CD4-positive, CD25-positive, alpha-beta regulatory T cell (primary cell): ENCODE data around the gene PPP1R14C. TPM values are rescaled to one million over a fixed set of nuclear protein-coding genes. Genes with fewer than 3 reads are reported as not detected.

Experiments used
- ATAC-seq, 2 donors: fragments of 150-1000 bp; cut with Tn5 transposase; one replicate each; pipeline ENCODE4 v1.10.0; 2021; ENCODE audit warnings: low read depth in 2 of 2, moderate number of reproducible peaks in 2 of 2, moderate library complexity in 1 of 2
- DNase-seq, 3 donors: peaks; one replicate each; pipeline versions ENCODE4 v3.0.0 to v3.0.0-alpha.2; 2012 to 2022; ENCODE audit warnings: mixed read lengths in 1 of 3
- H3K27ac ChIP-seq: one replicate; pipeline ENCODE4 v1.7.0; 2013; ENCODE audit warnings: mild to moderate bottlenecking, low read length; ENCODE audit not compliant: insufficient read depth, poor library complexity, severe bottlenecking
- H3K27me3 ChIP-seq: one replicate; pipeline ENCODE4 v1.7.0; 2013; ENCODE audit warnings: low read length; ENCODE audit not compliant: control insufficient read depth, insufficient read depth
- H3K36me3 ChIP-seq: one replicate; pipeline ENCODE4 v1.7.0; 2013; ENCODE audit warnings: mild to moderate bottlenecking, low read length, moderate library complexity; ENCODE audit not compliant: control insufficient read depth, insufficient read depth
- H3K4me1 ChIP-seq: 2 replicates; pipeline ENCODE4 v1.7.0; 2013; ENCODE audit warnings: mild to moderate bottlenecking, low read length; ENCODE audit not compliant: insufficient read depth, control insufficient read depth, poor library complexity, severe bottlenecking
- H3K4me3 ChIP-seq: one replicate; pipeline ENCODE4 v1.7.0; 2013; ENCODE audit warnings: low read depth, mild to moderate bottlenecking, low read length, moderate library complexity
- H3K9me3 ChIP-seq, 2 experiments: 1 replicate in 1 of 2; 2 replicates in 1 of 2; pipeline ENCODE4 v1.7.0; 2013; ENCODE audit warnings: low read length in 2 of 2, mild to moderate bottlenecking in 1 of 2, moderate library complexity in 1 of 2; ENCODE audit not compliant: control insufficient read depth in 2 of 2
- H3K27ac Mint-ChIP-seq, 3 donors: one replicate each; pipeline ENCODE4 v1.8.0; 2020 to 2022; ENCODE audit warnings: mild to moderate bottlenecking in 3 of 3, mixed read lengths in 3 of 3, moderate library complexity in 2 of 3
- H3K27me3 Mint-ChIP-seq: one replicate; pipeline ENCODE4 v1.8.0; 2022; ENCODE audit warnings: mild to moderate bottlenecking, mixed read lengths
- H3K36me3 Mint-ChIP-seq: one replicate; pipeline ENCODE4 v1.8.0; 2020; ENCODE audit warnings: mixed read lengths
- H3K4me1 Mint-ChIP-seq, 4 donors: one replicate each; pipeline ENCODE4 v1.8.0; 2020 to 2022; ENCODE audit warnings: mixed read lengths in 4 of 4, mild to moderate bottlenecking in 1 of 4
- H3K4me3 Mint-ChIP-seq, 4 donors: one replicate each; pipeline ENCODE4 v1.8.0; 2020 to 2022; ENCODE audit warnings: mild to moderate bottlenecking in 4 of 4, mixed read lengths in 4 of 4, moderate library complexity in 3 of 4
- H3K9me3 Mint-ChIP-seq, 7 donors: one replicate each; pipeline ENCODE4 v1.8.0; 2020 to 2022; ENCODE audit warnings: mixed read lengths in 7 of 7, mild to moderate bottlenecking in 3 of 7, moderate library complexity in 2 of 7
- polyA plus RNA-seq, 4 donors: library from polyadenylated mRNA; unstranded; fragments of 300-500 nt; fragmentation: Illumina TruSeq; gene quantifications; one replicate each; pipeline ENCODE4 v1.2.3, GENCODE V29; 2021
- total RNA-seq: library from RNA; stranded (reverse); gene quantifications from one replicate; pipeline ENCODE4 v1.2.3, GENCODE V29; 2022

PPP1R14C gene
- total and polyA plus RNA-seq, 5 donors from 2014 or later: not detected

GRCh38 chr6:150273457-150274309, 130.8 kb downstream of the PPP1R14C start:
- H3K36me3 Mint-ChIP-seq: no peaks in the 10 kb centered on the region
- no peak for ATAC-seq
- no peak overlapping the region for H3K27ac Mint-ChIP-seq

GRCh38 chr6:150275489-150275888, 132.6 kb downstream of the PPP1R14C start:
- Histone ChIP-seq H3K4me3 (no peak overlapping the region), H3K27me3 (peaks cover 2% of the 10 kb centered on the region), H3K36me3 (no peaks in the 10 kb centered on the region), H3K4me1 (no peaks in the 10 kb centered on the region), H3K27ac (no peak overlapping the region), H3K9me3 (no peaks in the 10 kb centered on the region)
- Mint-ChIP-seq H3K9me3 (peaks cover 0 to 3% (median 0%) of the 10 kb centered on the region in 7 donors), H3K27ac (no peak overlapping the region), H3K27me3 (peaks cover 23% of the 10 kb centered on the region), H3K4me1 (peaks cover 0 to under 1% (median 0%) of the 10 kb centered on the region in 4 donors), H3K4me3 (no peak overlapping the region), H3K36me3 (no peaks in the 10 kb centered on the region)
- DNase-seq: no peak
- ATAC-seq: no peak

More at GRCh38 chr6:150273457-150274309, 130.8 kb downstream of the PPP1R14C start:
- Histone ChIP-seq H3K36me3 (no peaks in the 10 kb centered on the region), H3K27me3 (peaks cover 3% of the 10 kb centered on the region), H3K4me3 (no peak overlapping the region), H3K27ac (no peak overlapping the region), H3K9me3 (no peaks in the 10 kb centered on the region), H3K4me1 (no peaks in the 10 kb centered on the region)
- peaks cover 18% of the 10 kb centered on the region for H3K27me3 Mint-ChIP-seq
- no peak overlapping the region for H3K4me3 Mint-ChIP-seq
- H3K9me3 Mint-ChIP-seq: peaks cover 0 to 3% (median 0%) of the 10 kb centered on the region in 7 donors
- no peak for DNase-seq
- no peaks in the 10 kb centered on the region for H3K4me1 Mint-ChIP-seq

- Mint-ChIP-seq H3K4me3 (no peak overlapping the region), H3K9me3 (peaks cover 0 to 6% (median 0%) of the 10 kb centered on the region in 7 donors), H3K27ac (no peak overlapping the region), H3K4me1 (peaks cover 0 to 5% (median 0%) of the 10 kb centered on the region in 4 donors), H3K36me3 (no peaks in the 10 kb centered on the region), H3K27me3 (peaks cover 28% of the 10 kb centered on the region)
- Histone ChIP-seq H3K27ac (no peak overlapping the region), H3K27me3 (peaks cover 2% of the 10 kb centered on the region), H3K4me1 (no peaks in the 10 kb centered on the region), H3K36me3 (no peaks in the 10 kb centered on the region), H3K4me3 (no peak overlapping the region), H3K9me3 (no peaks in the 10 kb centered on the region)
- DNase-seq (no peak), ATAC-seq (no peak)
Observed at GRCh38 chr6:150276168-150276936, 133.5 kb downstream of the PPP1R14C start.

DNA sequence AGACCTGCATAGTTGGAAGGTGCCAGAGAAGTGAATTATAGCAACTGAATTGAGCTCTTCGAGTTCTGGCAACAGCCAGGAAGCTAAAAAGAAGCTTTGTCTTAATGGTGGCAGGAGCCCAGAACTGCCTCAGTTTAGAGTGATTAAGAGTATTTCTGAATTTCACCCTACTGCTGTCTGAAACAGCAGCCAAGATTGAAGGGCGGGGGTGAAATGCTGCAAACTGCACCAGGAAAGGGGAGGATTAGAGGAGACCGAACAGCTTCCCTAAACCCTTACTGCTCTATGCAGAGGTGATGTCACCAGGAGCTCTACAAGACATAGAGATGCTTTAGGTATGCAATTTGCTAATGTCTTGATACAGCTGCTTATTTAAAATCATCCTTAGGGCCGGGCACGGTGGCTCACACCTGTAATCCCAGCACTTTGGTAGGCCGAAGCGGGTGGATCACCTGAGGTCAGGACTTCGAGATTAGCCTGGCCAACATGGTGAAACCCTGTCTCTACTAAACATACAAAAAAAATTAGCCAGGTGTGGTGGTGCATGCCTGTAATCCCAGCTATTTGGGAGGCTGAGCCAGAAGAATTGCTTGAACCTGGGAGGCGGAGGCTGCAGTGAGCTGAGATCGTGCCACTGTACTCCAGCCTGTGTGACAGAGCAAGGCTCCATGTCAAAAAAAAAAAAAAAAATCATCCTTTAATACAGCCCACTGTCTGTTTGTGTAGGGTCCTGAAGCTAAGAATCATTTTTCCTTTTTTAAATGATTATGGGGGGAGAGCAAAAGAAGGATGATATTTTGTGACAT, 134.3 kb downstream of the PPP1R14C start:
- no peak overlapping the region for H3K27ac Mint-ChIP-seq
- H3K4me1 Mint-ChIP-seq: peaks cover 0 to 5% (median 0%) of the 10 kb centered on the region in 4 donors
- Histone ChIP-seq H3K27ac (no peak overlapping the region), H3K4me1 (no peaks in the 10 kb centered on the region), H3K36me3 (no peaks in the 10 kb centered on the region), H3K9me3 (no peaks in the 10 kb centered on the region), H3K27me3 (peaks cover 2% of the 10 kb centered on the region), H3K4me3 (no peak overlapping the region)
- no peak overlapping the region for H3K4me3 Mint-ChIP-seq
- peaks cover 22% of the 10 kb centered on the region for H3K27me3 Mint-ChIP-seq
- H3K9me3 Mint-ChIP-seq: peaks cover 0 to 6% (median 0%) of the 10 kb centered on the region in 7 donors
- DNase-seq (no peak), ATAC-seq (no peak)
- H3K36me3 Mint-ChIP-seq: no peaks in the 10 kb centered on the region

DNA sequence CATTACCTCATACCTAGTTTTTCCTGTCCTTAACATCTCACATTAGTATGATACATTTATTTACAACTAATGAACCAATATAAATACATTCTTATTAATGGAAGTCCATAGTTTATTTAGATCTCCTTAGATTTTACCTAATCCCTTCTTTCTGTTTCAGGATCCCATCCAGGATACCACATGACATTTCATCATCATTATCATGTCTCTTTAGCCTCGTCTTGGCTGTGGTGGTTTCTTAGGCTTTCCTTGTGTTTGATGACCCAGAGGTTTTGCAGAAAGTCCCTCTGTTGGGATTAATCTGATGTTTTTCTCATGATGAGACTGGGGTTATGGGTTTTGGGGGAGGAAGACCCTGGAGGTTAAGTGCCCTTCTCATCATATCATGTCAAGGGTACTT, 136.7 kb downstream of the PPP1R14C start:
- H3K27ac ChIP-seq: no peak overlapping the region
- no peak overlapping the region for H3K4me3 ChIP-seq
- DNase-seq (no peak), ATAC-seq (no peak)
- Mint-ChIP-seq H3K27ac (no peak overlapping the region), H3K4me1 (peaks cover 0 to 5% (median 0%) of the 10 kb centered on the region in 4 donors), H3K9me3 (peaks cover 0 to 8% (median 0%) of the 10 kb centered on the region in 7 donors), H3K36me3 (no peaks in the 10 kb centered on the region), H3K27me3 (peaks cover 26% of the 10 kb centered on the region), H3K4me3 (no peak overlapping the region)
- H3K9me3 ChIP-seq: no peaks in the 10 kb centered on the region
- no peaks in the 10 kb centered on the region for H3K36me3 ChIP-seq
- H3K27me3 ChIP-seq: peaks cover 2% of the 10 kb centered on the region
- no peaks in the 10 kb centered on the region for H3K4me1 ChIP-seq

DNA sequence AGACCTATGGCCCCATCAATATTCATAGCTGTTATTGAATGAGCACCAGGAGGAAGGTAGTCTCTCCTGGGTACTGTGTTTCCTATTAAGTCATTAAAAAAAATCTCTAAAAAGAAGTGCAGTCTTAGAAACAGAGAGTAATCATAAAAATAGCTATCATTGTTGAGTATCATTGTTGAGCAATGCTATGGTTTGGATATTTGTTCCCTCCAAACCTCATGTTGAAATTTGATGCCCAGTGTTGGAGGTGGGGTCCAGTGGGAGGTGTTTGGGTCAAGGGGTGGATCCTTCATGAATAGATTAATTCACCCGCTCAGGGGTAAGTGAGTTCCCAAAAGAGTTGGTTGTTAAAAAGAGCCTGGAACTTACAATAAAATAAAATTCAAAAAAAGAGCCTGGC, 137.9 kb downstream of the PPP1R14C start:
- H3K4me3 Mint-ChIP-seq: peak overlapping the region in 1 of 4 donors; percentile 49
- DNase-seq (no peak), ATAC-seq (no peak)
- H3K36me3 Mint-ChIP-seq: no peaks in the 10 kb centered on the region
- H3K27ac ChIP-seq: no peak overlapping the region
- H3K27me3 ChIP-seq: peaks cover 2% of the 10 kb centered on the region
- no peaks in the 10 kb centered on the region for H3K36me3 ChIP-seq
- H3K4me1 ChIP-seq: no peaks in the 10 kb centered on the region
- peaks cover 0 to 8% (median 0%) of the 10 kb centered on the region in 7 donors for H3K9me3 Mint-ChIP-seq
- H3K4me1 Mint-ChIP-seq: peaks cover 0 to 5% (median 0%) of the 10 kb centered on the region in 4 donors
- no peak overlapping the region for H3K27ac Mint-ChIP-seq
- peaks cover 26% of the 10 kb centered on the region for H3K27me3 Mint-ChIP-seq
- H3K9me3 ChIP-seq: no peaks in the 10 kb centered on the region
- no peak overlapping the region for H3K4me3 ChIP-seq

- no peak for ATAC-seq
- Histone ChIP-seq H3K4me1 (no peaks in the 10 kb centered on the region), H3K27me3 (peaks cover 2% of the 10 kb centered on the region), H3K4me3 (no peak overlapping the region), H3K36me3 (no peaks in the 10 kb centered on the region), H3K27ac (no peak overlapping the region), H3K9me3 (no peaks in the 10 kb centered on the region)
- H3K4me1 Mint-ChIP-seq: peaks cover 0 to 5% (median 0%) of the 10 kb centered on the region in 4 donors
- H3K27ac Mint-ChIP-seq: no peak overlapping the region
- H3K4me3 Mint-ChIP-seq: no peak overlapping the region
- no peak for DNase-seq
- H3K9me3 Mint-ChIP-seq: peaks cover 0 to 8% (median 0%) of the 10 kb centered on the region in 7 donors
- H3K36me3 Mint-ChIP-seq: no peaks in the 10 kb centered on the region
- peaks cover 27% of the 10 kb centered on the region for H3K27me3 Mint-ChIP-seq
Observed at GRCh38 chr6:150281767-150282166, 138.9 kb downstream of the PPP1R14C start.
